Suppressor macrophage (primary cell): ENCODE results near the gene BABAM2.
"Not testable (repeated sequence)": the region's sequence is repeated elsewhere in the genome, so short reads cannot be mapped to it uniquely, and the experiment has no call there.

Source experiments
- DNase-seq, 4 experiments: peaks; one replicate each; pipeline ENCODE4 v3.0.0-alpha.2; 2020 to 2022

Gene BABAM2

DNA sequence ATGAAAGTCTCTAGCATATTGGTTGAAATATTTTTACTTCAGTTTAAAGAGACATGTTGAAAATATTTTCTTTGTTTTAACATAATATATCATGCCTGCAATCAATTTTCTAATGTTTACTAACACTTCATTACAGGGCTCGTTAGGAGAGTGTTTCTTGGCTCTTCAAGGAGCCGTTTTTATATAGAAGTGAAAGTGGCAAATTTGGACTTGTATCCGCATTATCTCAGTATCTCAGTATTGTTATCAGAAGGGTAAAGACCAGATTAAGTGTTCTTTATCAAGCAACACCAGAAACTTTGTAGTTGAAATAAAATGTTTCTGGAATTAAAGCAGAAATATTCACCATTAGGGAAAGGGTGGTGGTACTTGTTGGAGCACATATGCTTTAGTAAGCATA, 97.8 kb downstream of the BABAM2 start:
- DNase-seq, result no peak

DNA sequence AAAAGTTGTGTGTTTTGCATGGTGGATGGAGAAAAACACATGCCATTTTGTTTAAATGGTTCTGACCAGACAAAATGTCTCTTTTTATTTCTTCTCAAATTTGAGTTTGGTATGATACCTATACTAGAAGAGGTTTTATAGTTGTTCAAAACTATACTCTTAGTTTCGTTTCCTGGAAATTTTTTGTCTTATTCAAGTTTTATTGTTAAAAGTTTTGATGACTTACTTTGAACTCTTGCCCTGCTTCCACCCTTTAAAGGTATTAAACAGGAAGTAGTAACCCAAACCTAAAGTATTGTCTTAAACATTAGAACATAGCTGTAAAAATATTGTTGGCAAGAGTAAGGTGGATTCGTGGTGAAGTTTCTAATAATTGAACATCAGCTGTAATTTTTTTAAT, 98.2 kb downstream of the BABAM2 start:
- no peak for DNase-seq

DNA sequence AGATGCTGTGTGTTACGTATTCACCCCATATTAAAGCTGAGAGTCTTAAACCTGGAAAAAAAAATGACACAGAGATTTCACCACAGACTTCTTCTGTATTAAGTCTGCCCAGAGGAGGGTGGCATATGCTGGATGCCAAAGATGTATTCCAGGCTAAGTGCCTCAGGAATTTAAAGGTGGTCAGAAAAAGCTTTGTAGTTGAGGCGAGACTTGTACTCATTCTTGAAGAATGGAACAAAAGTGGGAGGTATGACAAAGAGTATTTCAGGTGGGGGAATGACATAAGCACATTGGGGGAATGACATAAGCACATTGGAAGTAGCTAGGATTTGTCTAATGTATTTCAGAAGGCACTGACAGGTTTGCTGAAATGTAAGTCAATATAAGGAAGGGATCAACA, 98.6 kb downstream of the BABAM2 start:
- DNase-seq, result no peak

- no peak for DNase-seq
These were observed 99.6 kb downstream of the BABAM2 start for GRCh38 chr2:27990030-27990590.

- no peak for DNase-seq
These were observed 100.6 kb downstream of the BABAM2 start for GRCh38 chr2:27991146-27991545.

DNA sequence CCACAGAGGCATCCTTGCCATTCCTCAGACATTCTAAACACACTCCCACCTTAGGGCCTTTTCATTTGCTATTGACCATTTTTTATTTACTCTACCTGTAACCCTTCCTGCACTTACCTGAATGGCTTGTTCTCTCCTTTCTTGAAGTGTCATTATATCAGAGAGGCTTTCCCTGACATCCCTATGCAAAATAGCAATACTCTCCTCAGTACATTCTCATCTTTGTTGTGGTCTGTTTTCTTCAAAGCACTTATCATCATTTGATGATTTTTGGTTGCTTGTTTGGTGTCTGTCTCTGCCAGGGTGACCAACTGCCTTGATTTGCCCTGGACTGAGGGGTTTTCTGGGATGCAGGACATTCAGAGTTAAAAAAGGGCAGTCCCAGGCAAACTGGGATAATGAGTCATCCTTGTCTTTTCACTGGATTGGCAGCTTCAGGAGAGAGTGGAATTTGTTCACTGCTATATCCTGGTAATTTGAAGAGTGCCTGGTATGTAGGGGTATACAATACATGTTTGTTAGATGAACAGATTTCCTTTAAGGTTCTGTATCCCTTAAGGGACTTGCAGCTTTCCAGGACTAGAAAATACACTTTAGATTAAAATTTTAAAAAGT, 102.4 kb downstream of the BABAM2 start:
- no peak for DNase-seq

- peak in 3 of 4 experiments; percentile 16 to 33 (median 28) for DNase-seq
These were observed 102.9 kb downstream of the BABAM2 start for GRCh38 chr2:27993402-27993787.

DNA sequence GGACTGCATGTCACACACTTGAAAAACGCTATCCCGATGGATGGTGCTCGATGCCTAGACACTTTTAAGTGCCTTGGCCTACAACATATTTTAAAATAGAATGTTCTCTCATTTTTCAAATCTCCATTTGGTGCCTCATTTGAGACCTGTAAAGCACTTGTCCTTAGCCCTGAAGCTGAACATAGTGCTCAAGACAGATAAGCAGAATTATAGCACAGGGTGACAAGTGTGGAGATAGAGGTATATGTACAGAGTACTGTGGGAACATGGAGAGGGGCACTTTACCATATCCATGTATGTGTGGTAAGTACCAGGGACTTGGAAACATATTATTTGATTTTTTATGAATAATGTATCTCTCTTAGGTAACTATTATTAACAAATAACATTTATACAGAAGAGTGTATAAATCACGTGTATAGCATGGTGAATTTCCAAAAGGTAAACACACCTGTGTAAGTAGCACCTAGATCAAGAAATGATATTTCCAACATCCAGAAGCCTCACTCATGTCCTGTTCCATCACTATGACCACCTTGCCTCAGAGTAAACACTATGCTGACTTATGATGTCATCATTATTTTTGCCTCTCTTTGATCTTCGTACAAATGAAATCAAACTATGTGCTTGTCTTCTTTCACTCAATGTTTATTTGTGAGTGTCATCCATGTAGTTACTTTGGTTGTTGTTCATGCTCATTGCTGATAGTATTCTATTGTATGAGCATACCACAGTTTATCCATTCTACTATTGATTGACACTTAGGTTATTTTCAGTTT, 103.6 kb downstream of the BABAM2 start:
- no peak for DNase-seq

- no peak for DNase-seq
These were observed 105.8 kb downstream of the BABAM2 start for GRCh38 chr2:27996156-27996922.

GRCh38 chr2:28000287-28000686, 109.8 kb downstream of the BABAM2 start:
- DNase-seq, result no peak

- no peak for DNase-seq
These were observed 111.7 kb downstream of the BABAM2 start for GRCh38 chr2:28002181-28002580.

DNA sequence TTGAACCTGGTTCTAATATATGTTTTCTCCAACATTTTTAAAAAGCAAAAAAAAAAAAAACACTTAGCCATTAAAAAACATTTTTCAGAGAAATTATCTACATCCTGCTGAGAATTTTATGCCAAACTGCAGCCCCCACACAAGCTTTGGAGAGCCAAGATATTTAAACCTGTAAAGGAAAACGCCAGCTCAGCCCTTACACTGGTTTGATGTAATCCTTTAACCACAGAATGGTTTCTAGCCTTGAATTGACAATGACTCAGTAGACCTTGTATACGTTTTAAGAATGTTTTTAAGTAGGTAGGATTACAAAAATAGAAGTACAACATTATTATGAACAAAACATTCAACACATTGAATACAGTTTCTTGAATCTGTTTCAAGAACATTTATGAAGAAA, 113.6 kb downstream of the BABAM2 start:
- peak in 2 of 4 experiments; percentile 7 to 14 for DNase-seq

- no peak for DNase-seq
These were observed 119.2 kb downstream of the BABAM2 start for GRCh38 chr2:28009732-28010131.

DNA sequence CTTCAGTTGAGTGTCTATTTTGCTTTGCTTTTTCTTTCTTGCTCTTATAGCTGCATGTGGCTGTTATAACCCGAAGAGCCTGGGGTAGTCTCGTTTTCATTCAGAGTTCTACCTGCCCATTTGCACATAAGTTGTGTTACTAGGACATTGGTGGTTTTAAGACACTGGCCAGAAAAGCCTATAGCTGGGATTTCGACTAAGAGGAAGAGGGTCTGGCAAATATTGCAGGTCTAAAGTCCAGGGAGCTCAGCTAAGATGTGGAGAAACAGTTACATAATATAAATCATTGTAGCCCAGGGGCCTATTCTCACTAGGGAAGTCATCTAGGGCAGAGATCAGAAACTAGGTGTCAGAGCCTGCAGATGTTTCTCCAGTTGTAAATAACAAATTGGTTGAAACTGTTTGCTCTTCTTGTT, 120.8 kb downstream of the BABAM2 start:
- no peak for DNase-seq

DNA sequence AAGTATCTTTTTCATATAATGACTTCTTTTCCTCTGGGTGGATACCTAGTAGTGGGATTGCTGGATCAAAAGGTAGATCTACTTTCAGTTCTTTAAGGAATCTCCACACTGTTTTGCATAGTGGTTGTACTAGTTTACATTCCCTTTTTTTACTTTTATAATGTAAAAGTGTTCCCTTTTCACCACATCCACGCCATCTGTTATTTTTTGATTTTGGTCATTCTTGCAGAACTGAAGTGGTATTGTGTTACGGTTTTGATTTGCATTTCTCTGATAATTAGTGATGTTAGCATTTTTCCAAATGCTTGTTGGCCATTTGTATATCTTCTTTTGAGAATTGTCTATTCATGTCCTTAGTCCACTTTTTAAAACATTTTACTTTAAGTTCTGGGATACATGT, 127.9 kb downstream of the BABAM2 start:
- DNase-seq, result not testable (repeated sequence)

GRCh38 chr2:28019521-28019920, 129.0 kb downstream of the BABAM2 start:
- not testable (repeated sequence) for DNase-seq

GRCh38 chr2:28021898-28022297, 131.4 kb downstream of the BABAM2 start:
- DNase-seq, result no peak

GRCh38 chr2:28025123-28025522, 134.6 kb downstream of the BABAM2 start:
- no peak for DNase-seq

DNA sequence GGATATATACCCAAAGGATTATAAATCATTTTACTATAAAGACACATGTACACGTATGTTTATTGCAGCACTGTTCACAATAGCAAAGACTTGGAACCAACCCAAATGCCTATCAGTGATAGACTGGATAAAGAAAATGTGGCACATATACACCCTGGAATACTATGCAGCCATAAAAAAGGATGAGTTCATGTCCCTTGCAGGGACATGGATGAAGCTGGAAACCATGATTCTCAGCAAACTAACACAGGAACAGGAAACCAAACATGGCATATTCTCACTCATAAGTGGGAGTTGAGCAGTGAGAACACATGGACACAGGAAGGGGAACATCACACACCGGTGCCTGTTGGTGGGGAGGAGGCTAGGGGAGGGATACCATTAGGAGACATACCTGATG, 135.7 kb downstream of the BABAM2 start:
- not testable (repeated sequence) for DNase-seq

DNA sequence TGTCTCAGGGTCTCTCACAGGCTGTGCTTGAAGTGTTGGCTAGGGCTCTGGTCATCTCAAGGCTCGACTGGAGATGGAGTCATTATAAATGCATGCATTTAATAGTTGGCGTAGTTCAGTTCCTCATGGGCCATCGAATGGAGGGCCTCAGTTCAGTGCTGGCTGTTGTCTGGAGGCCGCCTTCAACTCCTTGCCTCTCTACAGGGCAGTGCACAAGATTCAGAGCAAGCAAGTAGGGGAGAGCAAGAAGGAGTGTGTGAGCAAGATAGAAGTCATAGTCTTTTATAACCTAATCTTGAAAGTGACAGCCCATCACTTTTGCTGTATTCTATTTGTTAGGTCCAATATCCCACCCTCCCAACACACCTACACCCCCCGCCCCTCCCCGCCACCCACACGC, 137.5 kb downstream of the BABAM2 start:
- DNase-seq, result no peak

DNA sequence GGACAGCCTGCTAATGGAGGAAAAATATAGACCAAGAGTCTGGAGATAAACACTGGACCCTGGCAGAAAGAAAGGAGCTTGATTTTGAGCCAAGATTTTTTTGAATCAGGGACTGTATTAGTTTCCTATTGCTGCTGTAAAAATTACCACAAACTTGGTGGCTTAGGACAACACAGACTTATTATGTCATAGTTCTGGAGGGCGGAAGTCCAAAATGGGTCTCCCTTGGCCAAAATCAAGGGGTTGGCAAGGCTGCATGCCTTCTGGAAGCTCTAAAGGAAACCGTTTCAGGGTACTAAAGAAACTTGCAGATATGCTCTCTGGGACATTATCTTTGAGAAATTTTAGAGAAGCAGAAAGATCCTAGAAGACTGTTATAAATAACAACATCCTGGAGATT, 140.1 kb downstream of the BABAM2 start:
- no peak for DNase-seq

DNA sequence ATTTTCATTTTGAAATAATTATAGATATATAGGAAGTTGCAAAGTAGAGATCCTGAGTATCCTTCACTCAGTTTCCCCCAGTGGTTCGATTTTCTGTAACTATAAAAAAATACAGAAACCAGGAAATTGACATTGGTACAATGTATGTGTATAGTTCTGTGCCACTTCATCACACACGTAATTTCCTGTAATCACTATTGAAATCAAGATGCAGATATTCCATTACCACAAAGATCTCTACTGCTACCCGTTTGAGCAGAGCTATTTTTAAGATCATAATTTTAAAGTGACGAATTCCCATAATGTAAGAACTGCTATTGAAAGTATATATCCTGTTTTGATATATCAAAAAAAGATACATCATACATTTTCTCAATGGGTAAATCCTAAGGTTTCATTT, 142.3 kb downstream of the BABAM2 start:
- no peak for DNase-seq

GRCh38 chr2:28034696-28035095, 144.2 kb downstream of the BABAM2 start:
- DNase-seq, result no peak
